D721Med (cell line): ENCODE results near the gene B3GNT9.

Experiments
- DNase-seq: peaks from one replicate; pipeline ENCODE4 v3.0.0; 2011; ENCODE audit warnings: low spot score; ENCODE audit not compliant: insufficient read length
- FAIRE-seq: peaks from 2 replicates; lab custom pipeline; 2011; peaks lifted over from hg19 to GRCh38; lab: Jason Lieb, UNC
- CTCF ChIP-seq: IDR thresholded peaks from 2 replicates; pipeline ENCODE4 v1.5.1; 2012; ENCODE audit warnings: mild to moderate bottlenecking, control low read depth; ENCODE audit not compliant: insufficient read depth; ENCODE audit errors: missing control alignments

Gene B3GNT9

GRCh38 chr16:67120025-67120424 is 30.8 kb downstream of the B3GNT9 start:
- DNase-seq (no peak), FAIRE-seq (no peak)
- no peak for TF ChIP-seq CTCF

GRCh38 chr16:67117716-67118115 is 33.1 kb downstream of the B3GNT9 start:
- DNase-seq: no peak
- no peak for TF ChIP-seq CTCF
- no peak for FAIRE-seq

- DNase-seq (no peak), FAIRE-seq (no peak)
- TF ChIP-seq CTCF: no peak
Observed at GRCh38 chr16:67116388-67117311, 34.1 kb downstream of the B3GNT9 start.

GRCh38 chr16:67115639-67116038 is 35.2 kb downstream of the B3GNT9 start:
- no peak for TF ChIP-seq CTCF
- no peak for DNase-seq
- no peak for FAIRE-seq

GRCh38 chr16:67114793-67115192 is 36.0 kb downstream of the B3GNT9 start:
- FAIRE-seq (no peak), DNase-seq (no peak)

GRCh38 chr16:67112591-67113399 is 38.0 kb downstream of the B3GNT9 start:
- DNase-seq (no peak), FAIRE-seq (no peak)
- no peak for TF ChIP-seq CTCF

More at GRCh38 chr16:67114793-67115192, 36.0 kb downstream of the B3GNT9 start:
- no peak for TF ChIP-seq CTCF
